ENCODE results near the gene PRDM7.

PRDM7 gene

DNA sequence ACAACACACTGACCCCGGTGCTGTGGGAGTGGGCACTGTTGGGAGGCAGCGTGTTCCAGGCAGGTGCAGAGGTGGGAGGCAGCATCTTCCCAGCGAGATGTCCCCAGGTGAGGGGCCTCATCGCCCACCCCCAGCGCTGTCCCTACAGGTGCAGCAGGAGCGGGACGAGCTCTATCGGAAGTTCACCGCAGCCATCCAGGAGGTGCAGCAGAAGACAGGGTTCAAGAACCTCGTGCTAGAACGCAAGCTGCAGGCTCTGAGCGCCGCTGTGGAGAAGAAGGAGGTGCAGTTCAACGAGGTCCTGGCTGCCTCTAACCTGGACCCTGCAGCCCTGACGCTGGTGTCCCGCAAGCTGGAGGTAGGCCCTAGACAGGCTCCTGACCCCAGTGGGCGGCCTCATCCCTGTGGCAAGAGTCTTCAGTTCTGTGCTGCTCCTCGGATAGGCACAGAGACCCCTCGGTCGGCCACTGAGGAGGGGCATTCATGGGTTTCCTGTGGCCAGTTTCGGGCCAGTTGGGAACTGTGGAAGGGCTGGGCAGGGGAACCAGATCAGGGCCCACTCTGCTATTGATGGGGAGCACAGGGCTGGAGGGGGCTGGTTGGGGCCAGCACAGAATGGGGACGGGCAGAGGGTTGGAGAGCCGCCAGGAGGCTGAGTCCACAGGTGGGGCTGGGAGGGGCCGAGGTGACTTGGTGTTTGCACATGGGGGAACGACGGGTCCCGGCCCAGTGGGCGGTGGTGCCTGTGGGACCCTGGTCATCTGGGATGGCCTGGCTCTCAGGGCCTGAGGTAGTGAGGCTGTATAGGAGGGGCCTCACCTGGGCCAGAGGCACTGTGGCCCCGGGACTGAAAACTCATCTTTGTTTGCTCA is 36.7 kb downstream of the PRDM7 start:
- Histone ChIP-seq H3K9me3 (ENCODE audit: control insufficient read depth in 2 of 2, low read length in 2 of 2) (no peaks in the 10 kb centered on the region), H3K4me1 (ENCODE audit: control insufficient read depth in 2 of 2, insufficient read depth in 2 of 2, low read length in 2 of 2) (peaks cover 7 to 12% of the 10 kb centered on the region in 2 donors), H3K4me3 (ENCODE audit: low read length in 2 of 2) (no peak overlapping the region), H3K36me3 (ENCODE audit: control insufficient read depth in 2 of 2, insufficient read depth in 2 of 2, low read length in 2 of 2) (peaks cover 34 to 40% of the 10 kb centered on the region in 2 donors), H3K27me3 (ENCODE audit: control insufficient read depth in 2 of 2, insufficient read depth in 2 of 2, low read length in 2 of 2) (no peaks in the 10 kb centered on the region), H3K27ac (ENCODE audit: low read depth in 2 of 2, low read length in 2 of 2) (no peak overlapping the region), H3K9ac (ENCODE audit: low read depth in 1 of 2, low read length in 2 of 2) (no peak overlapping the region)

- Histone ChIP-seq H3K4me1 (ENCODE audit: control insufficient read depth in 2 of 2, insufficient read depth in 2 of 2, low read length in 2 of 2) (no peaks in the 10 kb centered on the region), H3K9me3 (ENCODE audit: control insufficient read depth in 2 of 2, low read length in 2 of 2) (no peaks in the 10 kb centered on the region), H3K9ac (ENCODE audit: low read depth in 1 of 2, low read length in 2 of 2) (no peak overlapping the region), H3K27me3 (ENCODE audit: control insufficient read depth in 2 of 2, insufficient read depth in 2 of 2, low read length in 2 of 2) (no peaks in the 10 kb centered on the region), H3K36me3 (ENCODE audit: control insufficient read depth in 2 of 2, insufficient read depth in 2 of 2, low read length in 2 of 2) (peaks cover 36 to 44% of the 10 kb centered on the region in 2 donors), H3K27ac (ENCODE audit: low read depth in 2 of 2, low read length in 2 of 2) (no peak overlapping the region), H3K4me3 (ENCODE audit: low read length in 2 of 2) (no peak overlapping the region)
Observed at GRCh38 chr16:90037276-90037675, 39.9 kb downstream of the PRDM7 start.

DNA sequence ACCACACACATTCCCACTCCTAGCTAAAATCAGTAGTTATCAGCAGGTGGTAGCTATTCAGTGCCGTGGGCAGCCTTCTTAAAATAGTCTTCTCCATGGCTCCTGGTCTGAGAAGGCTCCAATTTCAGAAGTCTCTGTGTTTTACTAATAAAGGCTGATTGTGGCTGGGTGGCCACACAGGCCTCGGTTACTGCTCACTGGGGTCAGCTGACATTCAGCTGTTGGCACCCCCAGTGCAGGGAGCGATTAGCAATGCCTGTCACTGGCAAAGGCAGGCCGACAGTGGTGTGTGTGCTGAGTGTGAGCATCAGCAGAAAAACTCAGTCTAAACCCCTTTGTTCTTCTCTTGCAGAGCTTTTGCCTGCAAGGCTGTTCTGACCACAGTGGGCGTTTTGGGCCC is 41.2 kb downstream of the PRDM7 start:
- H3K36me3 ChIP-seq (ENCODE audit: control insufficient read depth in 2 of 2, insufficient read depth in 2 of 2, low read length in 2 of 2) = peaks cover 41 to 50% of the 10 kb centered on the region in 2 donors
- H3K27ac ChIP-seq (ENCODE audit: low read depth in 2 of 2, low read length in 2 of 2) = no peak overlapping the region

GRCh38 chr16:90034504-90034903 is 42.6 kb downstream of the PRDM7 start:
- no peaks in the 10 kb centered on the region for H3K27me3 ChIP-seq (ENCODE audit: control insufficient read depth in 2 of 2, insufficient read depth in 2 of 2, low read length in 2 of 2)
- no peak overlapping the region for H3K4me3 ChIP-seq (ENCODE audit: low read length in 2 of 2)
- no peak overlapping the region for H3K9ac ChIP-seq (ENCODE audit: low read depth in 1 of 2, low read length in 2 of 2)
- no peaks in the 10 kb centered on the region for H3K4me1 ChIP-seq (ENCODE audit: control insufficient read depth in 2 of 2, insufficient read depth in 2 of 2, low read length in 2 of 2)
- H3K36me3 ChIP-seq (ENCODE audit: control insufficient read depth in 2 of 2, insufficient read depth in 2 of 2, low read length in 2 of 2) = peaks cover 34 to 45% of the 10 kb centered on the region in 2 donors
- no peaks in the 10 kb centered on the region for H3K9me3 ChIP-seq (ENCODE audit: control insufficient read depth in 2 of 2, low read length in 2 of 2)
- H3K27ac ChIP-seq (ENCODE audit: low read depth in 2 of 2, low read length in 2 of 2) = no peak overlapping the region

More for the DNA sequence above, 41.2 kb downstream of the PRDM7 start:
- Histone ChIP-seq H3K4me1 (ENCODE audit: control insufficient read depth in 2 of 2, insufficient read depth in 2 of 2, low read length in 2 of 2) (no peaks in the 10 kb centered on the region), H3K4me3 (ENCODE audit: low read length in 2 of 2) (no peak overlapping the region), H3K9me3 (ENCODE audit: control insufficient read depth in 2 of 2, low read length in 2 of 2) (no peaks in the 10 kb centered on the region), H3K9ac (ENCODE audit: low read depth in 1 of 2, low read length in 2 of 2) (no peak overlapping the region), H3K27me3 (ENCODE audit: control insufficient read depth in 2 of 2, insufficient read depth in 2 of 2, low read length in 2 of 2) (no peaks in the 10 kb centered on the region)

DNA sequence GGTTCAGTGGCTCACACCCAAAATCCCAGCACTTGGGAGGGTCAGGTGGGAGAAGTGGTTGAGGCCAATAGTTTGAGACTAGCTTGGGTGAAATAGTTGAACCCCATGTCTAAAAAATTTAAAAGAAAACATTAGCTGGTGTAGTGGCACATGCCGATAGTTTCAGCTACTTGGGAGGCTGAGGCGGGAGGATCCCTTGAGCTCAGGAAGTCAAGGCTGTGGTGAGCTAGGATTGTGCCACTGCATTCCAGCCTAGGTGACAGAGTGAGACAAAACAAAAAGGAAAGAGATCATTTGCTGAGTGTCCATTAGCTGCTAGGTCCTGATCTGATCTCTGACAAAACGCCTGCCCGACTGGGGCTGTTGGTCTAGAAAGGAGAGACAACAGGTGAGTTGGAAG is 43.7 kb downstream of the PRDM7 start:
- Histone ChIP-seq H3K27ac (ENCODE audit: low read depth in 2 of 2, low read length in 2 of 2) (no peak overlapping the region), H3K36me3 (ENCODE audit: control insufficient read depth in 2 of 2, insufficient read depth in 2 of 2, low read length in 2 of 2) (peaks cover 32 to 49% of the 10 kb centered on the region in 2 donors)

GRCh38 chr16:90032674-90033331 is 44.3 kb downstream of the PRDM7 start:
- Histone ChIP-seq H3K4me1 (ENCODE audit: control insufficient read depth in 2 of 2, insufficient read depth in 2 of 2, low read length in 2 of 2) (no peaks in the 10 kb centered on the region), H3K4me3 (ENCODE audit: low read length in 2 of 2) (no peak overlapping the region), H3K27ac (ENCODE audit: low read depth in 2 of 2, low read length in 2 of 2) (no peak overlapping the region), H3K27me3 (ENCODE audit: control insufficient read depth in 2 of 2, insufficient read depth in 2 of 2, low read length in 2 of 2) (no peaks in the 10 kb centered on the region), H3K36me3 (ENCODE audit: control insufficient read depth in 2 of 2, insufficient read depth in 2 of 2, low read length in 2 of 2) (peaks cover 29 to 43% of the 10 kb centered on the region in 2 donors), H3K9me3 (ENCODE audit: control insufficient read depth in 2 of 2, low read length in 2 of 2) (no peaks in the 10 kb centered on the region), H3K9ac (ENCODE audit: low read depth in 1 of 2, low read length in 2 of 2) (no peak overlapping the region)

More for the DNA sequence above, 43.7 kb downstream of the PRDM7 start:
- H3K4me3 ChIP-seq (ENCODE audit: low read length in 2 of 2) = no peak overlapping the region
- no peaks in the 10 kb centered on the region for H3K4me1 ChIP-seq (ENCODE audit: control insufficient read depth in 2 of 2, insufficient read depth in 2 of 2, low read length in 2 of 2)
- no peak overlapping the region for H3K9ac ChIP-seq (ENCODE audit: low read depth in 1 of 2, low read length in 2 of 2)
- H3K9me3 ChIP-seq (ENCODE audit: control insufficient read depth in 2 of 2, low read length in 2 of 2) = no peaks in the 10 kb centered on the region
- H3K27me3 ChIP-seq (ENCODE audit: control insufficient read depth in 2 of 2, insufficient read depth in 2 of 2, low read length in 2 of 2) = no peaks in the 10 kb centered on the region

DNA sequence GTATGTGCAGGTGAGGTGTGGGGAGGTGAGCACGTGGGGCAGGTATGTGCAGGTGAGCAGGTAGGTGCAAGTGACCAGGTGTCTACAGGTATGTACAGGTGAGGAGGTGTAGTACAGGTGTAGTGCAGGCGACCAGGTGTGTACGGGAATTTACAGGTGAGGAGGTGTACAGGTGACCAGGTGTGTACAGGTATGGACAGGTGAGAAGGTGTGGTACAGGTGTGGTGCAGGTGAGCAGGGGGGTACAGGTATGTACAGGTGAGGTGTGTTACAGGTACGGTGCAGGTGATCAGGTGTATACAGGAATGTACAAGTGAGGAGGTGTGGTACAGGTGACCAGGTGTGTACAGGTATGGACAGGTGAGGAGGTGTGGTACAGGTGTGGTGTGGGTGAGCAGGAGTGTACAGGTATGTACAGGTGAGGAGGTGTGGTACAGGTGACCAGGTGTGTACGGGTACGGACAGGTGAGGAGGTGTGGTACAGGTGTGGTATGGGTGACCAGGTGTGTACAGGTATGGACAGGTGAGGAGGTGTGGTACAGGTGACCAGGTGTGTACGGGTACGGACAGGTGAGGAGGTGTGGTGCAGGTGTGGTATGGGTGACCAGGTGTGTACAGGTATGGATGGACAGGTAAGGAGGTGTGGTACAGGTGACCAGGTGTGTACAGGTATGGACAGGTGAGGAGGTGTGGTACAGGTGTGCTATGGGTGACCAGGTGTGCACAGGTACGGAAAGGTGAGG is 45.0 kb downstream of the PRDM7 start:
- H3K9me3 ChIP-seq (ENCODE audit: control insufficient read depth in 2 of 2, low read length in 2 of 2) = no peaks in the 10 kb centered on the region
- no peak overlapping the region for H3K27ac ChIP-seq (ENCODE audit: low read depth in 2 of 2, low read length in 2 of 2)
- H3K27me3 ChIP-seq (ENCODE audit: control insufficient read depth in 2 of 2, insufficient read depth in 2 of 2, low read length in 2 of 2) = no peaks in the 10 kb centered on the region
- no peaks in the 10 kb centered on the region for H3K4me1 ChIP-seq (ENCODE audit: control insufficient read depth in 2 of 2, insufficient read depth in 2 of 2, low read length in 2 of 2)
- H3K36me3 ChIP-seq (ENCODE audit: control insufficient read depth in 2 of 2, insufficient read depth in 2 of 2, low read length in 2 of 2) = peaks cover 27 to 36% of the 10 kb centered on the region in 2 donors
- no peak overlapping the region for H3K9ac ChIP-seq (ENCODE audit: low read depth in 1 of 2, low read length in 2 of 2)
- H3K4me3 ChIP-seq (ENCODE audit: low read length in 2 of 2) = no peak overlapping the region

- Histone ChIP-seq H3K4me1 (ENCODE audit: control insufficient read depth in 2 of 2, insufficient read depth in 2 of 2, low read length in 2 of 2) (no peaks in the 10 kb centered on the region), H3K9me3 (ENCODE audit: control insufficient read depth in 2 of 2, low read length in 2 of 2) (no peaks in the 10 kb centered on the region), H3K4me3 (ENCODE audit: low read length in 2 of 2) (no peak overlapping the region), H3K27ac (ENCODE audit: low read depth in 2 of 2, low read length in 2 of 2) (no peak overlapping the region), H3K36me3 (ENCODE audit: control insufficient read depth in 2 of 2, insufficient read depth in 2 of 2, low read length in 2 of 2) (peaks cover 20 to 30% of the 10 kb centered on the region in 2 donors), H3K9ac (ENCODE audit: low read depth in 1 of 2, low read length in 2 of 2) (no peak overlapping the region), H3K27me3 (ENCODE audit: control insufficient read depth in 2 of 2, insufficient read depth in 2 of 2, low read length in 2 of 2) (no peaks in the 10 kb centered on the region)
Observed at GRCh38 chr16:90031186-90031930, 45.8 kb downstream of the PRDM7 start.

GRCh38 chr16:90028985-90029384 is 48.1 kb downstream of the PRDM7 start:
- H3K4me1 ChIP-seq (ENCODE audit: control insufficient read depth in 2 of 2, insufficient read depth in 2 of 2, low read length in 2 of 2) = no peaks in the 10 kb centered on the region
- no peak overlapping the region for H3K4me3 ChIP-seq (ENCODE audit: low read length in 2 of 2)
- H3K9ac ChIP-seq (ENCODE audit: low read depth in 1 of 2, low read length in 2 of 2) = no peak overlapping the region
- H3K27me3 ChIP-seq (ENCODE audit: control insufficient read depth in 2 of 2, insufficient read depth in 2 of 2, low read length in 2 of 2) = no peaks in the 10 kb centered on the region
- H3K9me3 ChIP-seq (ENCODE audit: control insufficient read depth in 2 of 2, low read length in 2 of 2) = no peaks in the 10 kb centered on the region
- H3K36me3 ChIP-seq (ENCODE audit: control insufficient read depth in 2 of 2, insufficient read depth in 2 of 2, low read length in 2 of 2) = peaks cover 12 to 20% of the 10 kb centered on the region in 2 donors
- no peak overlapping the region for H3K27ac ChIP-seq (ENCODE audit: low read depth in 2 of 2, low read length in 2 of 2)
